B cell (primary cell): ENCODE measurements around the gene HAND2. TPM values are rescaled to one million over a fixed set of nuclear protein-coding genes. Genes with fewer than 3 reads are reported as not detected.

Experiments
- ATAC-seq: fragments of 200-7000 bp; cut with Tn5 transposase; one replicate; pipeline ENCODE4 v1.10.0; 2021; ENCODE audit warnings: low read depth, mild to moderate bottlenecking, moderate number of reproducible peaks, moderate library complexity
- CTCF ChIA-PET: fragments of 350-600 bp; sonication (Branson Sonifier 250); formaldehyde crosslinking; loops from one replicate; lab custom pipeline; 2021; ENCODE audit warnings: antibody characterized with exemption, inconsistent platforms; lab: Charles Lee
- POLR2A ChIA-PET: fragments of 350-600 bp; sonication (Branson Sonifier 250); formaldehyde crosslinking; loops from one replicate; lab custom pipeline; 2021; ENCODE audit warnings: antibody characterized with exemption; lab: Charles Lee
- DNase-seq: peaks from one replicate; pipeline ENCODE4 v3.0.0; 2013
- H2AFZ ChIP-seq: 2 replicates; pipeline ENCODE4 v1.6.1; 2012; ENCODE audit warnings: mild to moderate bottlenecking, low read depth, low read length; ENCODE audit not compliant: insufficient read depth, poor library complexity, severe bottlenecking
- H3K27ac ChIP-seq, 2 donors: 1 replicate in 1 of 2; 2 replicates in 1 of 2; pipeline ENCODE4 v1.5.1; 2012 to 2013; ENCODE audit warnings: low read length in 2 of 2, mild to moderate bottlenecking in 2 of 2, moderate library complexity in 1 of 2
- H3K27me3 ChIP-seq, 4 experiments: fragments of 200-600 bp in 1 of 4; sonication (generic) in 1 of 4; replicated peaks in 1 of 4; 1 replicate in 2 of 4; 2 replicates in 2 of 4; pipeline versions ENCODE4 v1.6.1 to v1.7.0; 2013 to 2016; ENCODE audit warnings: low read length in 3 of 4, mild to moderate bottlenecking in 2 of 4, mixed read lengths in 1 of 4, moderate library complexity in 1 of 4; ENCODE audit not compliant: insufficient read depth in 4 of 4, control insufficient read depth in 3 of 4; ENCODE audit errors: control extremely low read depth in 1 of 4
- H3K36me3 ChIP-seq, 2 experiments: replicated peaks in 1 of 2; 1 replicate in 1 of 2; 2 replicates in 1 of 2; pipeline versions ENCODE4 v1.6.1 to v1.7.1; 2013; ENCODE audit warnings: low read length in 1 of 2; ENCODE audit not compliant: insufficient read depth in 2 of 2, control insufficient read depth in 1 of 2; ENCODE audit errors: control extremely low read depth in 1 of 2, extremely low read depth in 1 of 2
- H3K4me1 ChIP-seq, 2 donors: fragments of 200-600 bp in 1 of 2; sonication (generic) in 1 of 2; 1 replicate in 1 of 2; 2 replicates in 1 of 2; pipeline versions ENCODE4 v1.5.1 to v1.6.1; 2013 to 2017; ENCODE audit warnings: low read length in 2 of 2; ENCODE audit not compliant: control insufficient read depth in 2 of 2, insufficient read depth in 2 of 2
- H3K4me2 ChIP-seq: replicated peaks from 2 replicates; pipeline ENCODE3; 2012; ENCODE audit warnings: mild to moderate bottlenecking, low read depth, low read length; ENCODE audit not compliant: poor library complexity, severe bottlenecking
- H3K4me3 ChIP-seq, 5 experiments: fragments of 200-600 bp in 1 of 5; sonication (generic) in 1 of 5; 1 replicate in 3 of 5; 2 replicates in 2 of 5; pipeline versions ENCODE4 v1.5.1 to v1.7.0; 2011 to 2016; ENCODE audit warnings: low read length in 4 of 5, mild to moderate bottlenecking in 4 of 5, low read depth in 2 of 5, control low read depth in 1 of 5, moderate library complexity in 1 of 5; ENCODE audit not compliant: insufficient read depth in 1 of 5; ENCODE audit errors: control extremely low read depth in 1 of 5, extremely low read depth in 1 of 5
- H3K79me2 ChIP-seq: fragments of 200-600 bp; sonication (generic); one replicate; pipeline ENCODE4 v1.6.0; 2016; ENCODE audit warnings: low read length; ENCODE audit not compliant: control insufficient read depth, insufficient read depth
- H3K9ac ChIP-seq: fragments of 200-600 bp; sonication (generic); 2 replicates; pipeline ENCODE4 v1.6.1; 2017; ENCODE audit warnings: mild to moderate bottlenecking, low read length, moderate library complexity
- H3K9me3 ChIP-seq, 3 donors: one replicate each; pipeline versions ENCODE4 v1.6.1 to v1.7.1; 2013; ENCODE audit warnings: low read length in 2 of 3; ENCODE audit not compliant: control insufficient read depth in 2 of 3, insufficient read depth in 1 of 3; ENCODE audit errors: control extremely low read depth in 1 of 3
- H4K20me1 ChIP-seq: 2 replicates; pipeline ENCODE4 v1.6.0; 2012; ENCODE audit warnings: mild to moderate bottlenecking, low read length; ENCODE audit not compliant: insufficient read depth, control insufficient read depth, poor library complexity, severe bottlenecking
- H3K27ac Mint-ChIP-seq: one replicate; pipeline ENCODE4 v1.8.0; 2021; ENCODE audit warnings: mixed read lengths
- H3K27me3 Mint-ChIP-seq: one replicate; pipeline ENCODE4 v1.8.0; 2021; ENCODE audit warnings: mixed read lengths
- H3K4me1 Mint-ChIP-seq: one replicate; pipeline ENCODE4 v1.8.0; 2021; ENCODE audit warnings: mixed read lengths
- H3K4me3 Mint-ChIP-seq: one replicate; pipeline ENCODE4 v1.8.0; 2021; ENCODE audit warnings: mixed read lengths
- H3K9me3 Mint-ChIP-seq: one replicate; pipeline ENCODE4 v1.8.0; 2022; ENCODE audit warnings: mixed read lengths; ENCODE audit not compliant: insufficient read depth
- EZH2 ChIP-seq: IDR thresholded peaks from 2 replicates; pipeline ENCODE4 v1.6.1; 2012; ENCODE audit warnings: borderline replicate concordance, low read depth, mild to moderate bottlenecking, moderate library complexity, low read length; ENCODE audit not compliant: insufficient read depth, poor library complexity, severe bottlenecking
- WGBS: methylation state at CpG from one replicate; pipeline ENCODE4 v1.1.5; 2013; ENCODE audit warnings: missing lambda C conversion rate; ENCODE audit not compliant: insufficient coverage; 5-methylcytosine and 5-hydroxymethylcytosine counted together
- intact Hi-C: fragments of 100-400 bp; cut with micrococcal nuclease; formaldehyde crosslinking; loops from one replicate; pipeline ENCODE4 v1.10.0; 2022
- polyA plus RNA-seq: library from polyadenylated mRNA; depleted of rRNA; stranded (reverse); fragments of >200 nt; gene quantifications from 2 replicates; pipeline ENCODE4 v1.2.3, GENCODE V29; 2012
- total RNA-seq, 2 donors: library from RNA; stranded (reverse); fragments of 120-200 nt in 1 of 2; gene quantifications; 1 replicate in 1 of 2; 2 replicates in 1 of 2; pipeline versions ENCODE4 v1.2.3 to v1.2.4, GENCODE V29; 2013 to 2022
- TF ChIP-seq, protein P1 (sequence below): fragments of 200-600 bp; IDR thresholded peaks from one replicate; pipeline ENCODE4 v1.8.0; 2022; ENCODE audit warnings: antibody characterized with exemption, mild to moderate bottlenecking

Gene HAND2
- total and polyA plus RNA-seq, 2 donors (not counting 1 experiment from before 2014, with no cell fraction given): not detected

DNA sequence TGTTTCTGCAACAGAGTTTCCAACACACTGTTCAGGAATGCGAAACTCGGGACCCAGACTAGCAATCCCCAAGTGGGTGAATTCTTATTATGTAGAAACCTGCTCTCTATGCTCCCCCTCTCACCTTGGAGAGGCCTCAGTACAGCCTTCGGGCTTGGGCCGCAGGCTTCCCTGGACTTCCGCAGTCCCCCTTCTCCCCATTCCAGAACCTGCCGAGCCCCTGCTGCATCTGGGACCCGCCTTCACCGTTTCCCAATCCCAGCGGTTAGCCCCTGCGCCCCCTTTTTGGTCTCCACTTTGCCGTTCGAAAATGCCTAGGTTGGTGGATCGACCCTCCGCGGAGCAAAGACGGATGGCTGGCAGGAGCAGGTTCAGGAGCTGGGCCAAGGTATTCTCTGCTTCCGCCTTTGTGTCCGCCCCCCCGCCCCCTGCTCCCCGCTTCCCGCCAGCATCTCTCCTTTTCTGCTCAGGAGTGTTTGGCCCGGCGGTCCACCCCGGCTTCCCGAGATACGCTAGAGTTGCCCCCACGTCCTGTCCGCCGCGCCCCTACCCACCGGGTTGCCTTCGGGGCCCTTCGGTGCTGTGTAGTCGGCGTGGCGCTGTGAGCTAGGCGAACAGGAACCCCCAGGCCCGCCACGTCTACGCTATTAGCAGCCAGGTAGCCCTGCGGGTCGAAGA is 11.5 kb downstream of the HAND2 start:
- peaks cover 19 to 32% of the 10 kb centered on the region in 2 donors for H3K4me1 ChIP-seq
- H3K27ac ChIP-seq: no peak overlapping the region
- peak; percentile 17 for DNase-seq
- CTCF ChIA-PET: no interaction called here
- Mint-ChIP-seq H3K4me3 (no peak overlapping the region), H3K27me3 (peaks cover 77% of the 10 kb centered on the region), H3K4me1 (peaks cover 9% of the 10 kb centered on the region), H3K9me3 (no peaks in the 10 kb centered on the region), H3K27ac (no peak overlapping the region)
- no peaks in the 10 kb centered on the region for H3K79me2 ChIP-seq
- intact Hi-C loops: no loop called here
- POLR2A ChIA-PET: no interaction called here
- peak overlapping the region; percentile 27 for H3K4me2 ChIP-seq
- 17% methylated on average over 37 of the region's 42 CpGs for WGBS
- no peak overlapping the region for H3K9ac ChIP-seq
- H3K9me3 ChIP-seq: peaks cover 0 to 60% (median 14%) of the 10 kb centered on the region in 3 donors
- peak overlapping the region; percentile 30 for H2AFZ ChIP-seq
- H4K20me1 ChIP-seq: no peaks in the 10 kb centered on the region
- TF ChIP-seq EZH2: no peak
- TF ChIP-seq, protein P1, sequence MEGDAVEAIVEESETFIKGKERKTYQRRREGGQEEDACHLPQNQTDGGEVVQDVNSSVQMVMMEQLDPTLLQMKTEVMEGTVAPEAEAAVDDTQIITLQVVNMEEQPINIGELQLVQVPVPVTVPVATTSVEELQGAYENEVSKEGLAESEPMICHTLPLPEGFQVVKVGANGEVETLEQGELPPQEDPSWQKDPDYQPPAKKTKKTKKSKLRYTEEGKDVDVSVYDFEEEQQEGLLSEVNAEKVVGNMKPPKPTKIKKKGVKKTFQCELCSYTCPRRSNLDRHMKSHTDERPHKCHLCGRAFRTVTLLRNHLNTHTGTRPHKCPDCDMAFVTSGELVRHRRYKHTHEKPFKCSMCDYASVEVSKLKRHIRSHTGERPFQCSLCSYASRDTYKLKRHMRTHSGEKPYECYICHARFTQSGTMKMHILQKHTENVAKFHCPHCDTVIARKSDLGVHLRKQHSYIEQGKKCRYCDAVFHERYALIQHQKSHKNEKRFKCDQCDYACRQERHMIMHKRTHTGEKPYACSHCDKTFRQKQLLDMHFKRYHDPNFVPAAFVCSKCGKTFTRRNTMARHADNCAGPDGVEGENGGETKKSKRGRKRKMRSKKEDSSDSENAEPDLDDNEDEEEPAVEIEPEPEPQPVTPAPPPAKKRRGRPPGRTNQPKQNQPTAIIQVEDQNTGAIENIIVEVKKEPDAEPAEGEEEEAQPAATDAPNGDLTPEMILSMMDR: no peak
- peaks cover 3 to 92% (median 78%) of the 10 kb centered on the region in 4 experiments for H3K27me3 ChIP-seq
- no peak overlapping the region for H3K4me3 ChIP-seq
- ATAC-seq: no peak
- H3K36me3 ChIP-seq: no peaks in the 10 kb centered on the region

GRCh38 chr4:173517781-173518424 is 12.1 kb downstream of the HAND2 start:
- H3K27ac ChIP-seq: no peak overlapping the region
- H3K4me1 ChIP-seq: peaks cover 19 to 27% of the 10 kb centered on the region in 2 donors
- H2AFZ ChIP-seq: no peak overlapping the region
- no peak overlapping the region for H3K9ac ChIP-seq
- 20% methylated on average over 13 of the region's 24 CpGs for WGBS
- H3K27ac Mint-ChIP-seq: no peak overlapping the region
- H3K4me3 Mint-ChIP-seq: no peak overlapping the region
- H3K36me3 ChIP-seq: no peaks in the 10 kb centered on the region
- intact Hi-C loops: no loop called here
- peaks cover 0 to 54% (median 14%) of the 10 kb centered on the region in 3 donors for H3K9me3 ChIP-seq
- H3K27me3 Mint-ChIP-seq: peaks cover 78% of the 10 kb centered on the region
- peaks cover 9% of the 10 kb centered on the region for H3K4me1 Mint-ChIP-seq
- H3K4me3 ChIP-seq: no peak overlapping the region
- H3K27me3 ChIP-seq: peaks cover 3 to 87% (median 74%) of the 10 kb centered on the region in 4 experiments
- ChIA-PET POLR2A (no interaction called here), CTCF (no interaction called here)
- TF ChIP-seq EZH2: no peak
- TF ChIP-seq, protein P1: no peak
- H3K4me2 ChIP-seq: no peak overlapping the region
- ATAC-seq (no peak), DNase-seq (peak; percentile 17)
- no peaks in the 10 kb centered on the region for H4K20me1 ChIP-seq
- H3K79me2 ChIP-seq: no peaks in the 10 kb centered on the region
- H3K9me3 Mint-ChIP-seq: no peaks in the 10 kb centered on the region
